ENCODE results near the gene NTSR1. TPM values are rescaled to one million over a fixed set of nuclear protein-coding genes. Genes with fewer than 3 reads are reported as not detected.

NTSR1 gene
- total and polyA plus RNA-seq, 2 experiments from 2014 or later = 0.15 to 1.4 TPM

DNA sequence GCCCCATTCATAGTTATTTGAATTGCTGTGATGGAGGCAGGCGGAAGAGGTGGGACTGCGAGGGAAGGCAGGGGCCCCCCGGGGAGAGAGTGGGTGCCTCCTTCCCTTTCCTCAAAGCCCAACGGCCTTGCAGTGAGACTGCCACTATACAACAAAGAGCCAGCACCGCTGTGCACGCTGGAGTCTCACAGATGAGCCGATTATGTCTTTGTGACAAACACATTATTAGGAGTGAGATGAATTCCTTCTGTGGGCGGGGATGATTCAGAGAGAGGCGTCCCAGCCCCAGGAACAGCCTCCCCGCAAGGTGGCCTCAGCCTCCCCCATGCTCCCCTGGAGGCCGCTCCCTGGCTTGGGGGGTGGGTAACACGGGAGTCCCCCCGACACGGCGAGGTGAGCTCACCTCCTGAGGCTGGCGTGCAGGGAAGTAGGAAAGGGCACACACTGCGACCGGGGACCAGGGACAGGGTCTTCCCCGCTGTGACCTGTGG, 26.7 kb downstream of the NTSR1 start:
- peaks cover 9% of the 10 kb centered on the region for H3K27me3 Mint-ChIP-seq (ENCODE audit: insufficient read depth, low read depth, poor library complexity)
- H3K9me2 ChIP-seq (ENCODE audit: insufficient read depth) = no peaks in the 10 kb centered on the region
- no peaks in the 10 kb centered on the region for H3K36me3 ChIP-seq (ENCODE audit: insufficient read depth)
- H3K27ac ChIP-seq (ENCODE audit: low read depth) = no peak overlapping the region
- no peaks in the 10 kb centered on the region for H3K36me3 Mint-ChIP-seq (ENCODE audit: low read depth)
- no peak overlapping the region for H3K4me3 Mint-ChIP-seq
- H3K4me1 Mint-ChIP-seq = peaks cover 17% of the 10 kb centered on the region
- H3K4me1 ChIP-seq (ENCODE audit: insufficient read depth) = no peaks in the 10 kb centered on the region
- H2AFZ ChIP-seq = no peak overlapping the region
- no peak for ATAC-seq
- H3K27ac Mint-ChIP-seq = no peak overlapping the region
- DNase-seq (ENCODE audit: low spot score) = no peak
- no peaks in the 10 kb centered on the region for H4K20me1 ChIP-seq (replicated peaks; ENCODE audit: insufficient read depth)
- no peak overlapping the region for H3K4me2 ChIP-seq
- H3K9me3 Mint-ChIP-seq = no peaks in the 10 kb centered on the region
- H3F3A ChIP-seq (replicated peaks; ENCODE audit: low read depth) = 0 out of 2 replicates have a peak, but pooled peaks cover 3% of the 10 kb centered on the region
- H3K27me3 ChIP-seq (ENCODE audit: insufficient read depth) = no peaks in the 10 kb centered on the region
- H3K4me3 ChIP-seq = no peak overlapping the region
- H3K79me2 ChIP-seq (replicated peaks; ENCODE audit: insufficient read depth) = no peaks in the 10 kb centered on the region
- no peak for TF ChIP-seq EZH2 (IDR thresholded peaks at IDR 0.05; ENCODE audit: low read depth, unreplicated experiment)
- TF ChIP-seq, protein P1, sequence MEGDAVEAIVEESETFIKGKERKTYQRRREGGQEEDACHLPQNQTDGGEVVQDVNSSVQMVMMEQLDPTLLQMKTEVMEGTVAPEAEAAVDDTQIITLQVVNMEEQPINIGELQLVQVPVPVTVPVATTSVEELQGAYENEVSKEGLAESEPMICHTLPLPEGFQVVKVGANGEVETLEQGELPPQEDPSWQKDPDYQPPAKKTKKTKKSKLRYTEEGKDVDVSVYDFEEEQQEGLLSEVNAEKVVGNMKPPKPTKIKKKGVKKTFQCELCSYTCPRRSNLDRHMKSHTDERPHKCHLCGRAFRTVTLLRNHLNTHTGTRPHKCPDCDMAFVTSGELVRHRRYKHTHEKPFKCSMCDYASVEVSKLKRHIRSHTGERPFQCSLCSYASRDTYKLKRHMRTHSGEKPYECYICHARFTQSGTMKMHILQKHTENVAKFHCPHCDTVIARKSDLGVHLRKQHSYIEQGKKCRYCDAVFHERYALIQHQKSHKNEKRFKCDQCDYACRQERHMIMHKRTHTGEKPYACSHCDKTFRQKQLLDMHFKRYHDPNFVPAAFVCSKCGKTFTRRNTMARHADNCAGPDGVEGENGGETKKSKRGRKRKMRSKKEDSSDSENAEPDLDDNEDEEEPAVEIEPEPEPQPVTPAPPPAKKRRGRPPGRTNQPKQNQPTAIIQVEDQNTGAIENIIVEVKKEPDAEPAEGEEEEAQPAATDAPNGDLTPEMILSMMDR (conservative IDR thresholded peaks at IDR 0.05; ENCODE audit: low read depth in 2 of 2) = no peak
- TF ChIP-seq CREB1 (CRISPR knock-in tag; IDR thresholded peaks at IDR 0.05; ENCODE audit: low read depth) = no peak
- TF ChIP-seq, protein P2, sequence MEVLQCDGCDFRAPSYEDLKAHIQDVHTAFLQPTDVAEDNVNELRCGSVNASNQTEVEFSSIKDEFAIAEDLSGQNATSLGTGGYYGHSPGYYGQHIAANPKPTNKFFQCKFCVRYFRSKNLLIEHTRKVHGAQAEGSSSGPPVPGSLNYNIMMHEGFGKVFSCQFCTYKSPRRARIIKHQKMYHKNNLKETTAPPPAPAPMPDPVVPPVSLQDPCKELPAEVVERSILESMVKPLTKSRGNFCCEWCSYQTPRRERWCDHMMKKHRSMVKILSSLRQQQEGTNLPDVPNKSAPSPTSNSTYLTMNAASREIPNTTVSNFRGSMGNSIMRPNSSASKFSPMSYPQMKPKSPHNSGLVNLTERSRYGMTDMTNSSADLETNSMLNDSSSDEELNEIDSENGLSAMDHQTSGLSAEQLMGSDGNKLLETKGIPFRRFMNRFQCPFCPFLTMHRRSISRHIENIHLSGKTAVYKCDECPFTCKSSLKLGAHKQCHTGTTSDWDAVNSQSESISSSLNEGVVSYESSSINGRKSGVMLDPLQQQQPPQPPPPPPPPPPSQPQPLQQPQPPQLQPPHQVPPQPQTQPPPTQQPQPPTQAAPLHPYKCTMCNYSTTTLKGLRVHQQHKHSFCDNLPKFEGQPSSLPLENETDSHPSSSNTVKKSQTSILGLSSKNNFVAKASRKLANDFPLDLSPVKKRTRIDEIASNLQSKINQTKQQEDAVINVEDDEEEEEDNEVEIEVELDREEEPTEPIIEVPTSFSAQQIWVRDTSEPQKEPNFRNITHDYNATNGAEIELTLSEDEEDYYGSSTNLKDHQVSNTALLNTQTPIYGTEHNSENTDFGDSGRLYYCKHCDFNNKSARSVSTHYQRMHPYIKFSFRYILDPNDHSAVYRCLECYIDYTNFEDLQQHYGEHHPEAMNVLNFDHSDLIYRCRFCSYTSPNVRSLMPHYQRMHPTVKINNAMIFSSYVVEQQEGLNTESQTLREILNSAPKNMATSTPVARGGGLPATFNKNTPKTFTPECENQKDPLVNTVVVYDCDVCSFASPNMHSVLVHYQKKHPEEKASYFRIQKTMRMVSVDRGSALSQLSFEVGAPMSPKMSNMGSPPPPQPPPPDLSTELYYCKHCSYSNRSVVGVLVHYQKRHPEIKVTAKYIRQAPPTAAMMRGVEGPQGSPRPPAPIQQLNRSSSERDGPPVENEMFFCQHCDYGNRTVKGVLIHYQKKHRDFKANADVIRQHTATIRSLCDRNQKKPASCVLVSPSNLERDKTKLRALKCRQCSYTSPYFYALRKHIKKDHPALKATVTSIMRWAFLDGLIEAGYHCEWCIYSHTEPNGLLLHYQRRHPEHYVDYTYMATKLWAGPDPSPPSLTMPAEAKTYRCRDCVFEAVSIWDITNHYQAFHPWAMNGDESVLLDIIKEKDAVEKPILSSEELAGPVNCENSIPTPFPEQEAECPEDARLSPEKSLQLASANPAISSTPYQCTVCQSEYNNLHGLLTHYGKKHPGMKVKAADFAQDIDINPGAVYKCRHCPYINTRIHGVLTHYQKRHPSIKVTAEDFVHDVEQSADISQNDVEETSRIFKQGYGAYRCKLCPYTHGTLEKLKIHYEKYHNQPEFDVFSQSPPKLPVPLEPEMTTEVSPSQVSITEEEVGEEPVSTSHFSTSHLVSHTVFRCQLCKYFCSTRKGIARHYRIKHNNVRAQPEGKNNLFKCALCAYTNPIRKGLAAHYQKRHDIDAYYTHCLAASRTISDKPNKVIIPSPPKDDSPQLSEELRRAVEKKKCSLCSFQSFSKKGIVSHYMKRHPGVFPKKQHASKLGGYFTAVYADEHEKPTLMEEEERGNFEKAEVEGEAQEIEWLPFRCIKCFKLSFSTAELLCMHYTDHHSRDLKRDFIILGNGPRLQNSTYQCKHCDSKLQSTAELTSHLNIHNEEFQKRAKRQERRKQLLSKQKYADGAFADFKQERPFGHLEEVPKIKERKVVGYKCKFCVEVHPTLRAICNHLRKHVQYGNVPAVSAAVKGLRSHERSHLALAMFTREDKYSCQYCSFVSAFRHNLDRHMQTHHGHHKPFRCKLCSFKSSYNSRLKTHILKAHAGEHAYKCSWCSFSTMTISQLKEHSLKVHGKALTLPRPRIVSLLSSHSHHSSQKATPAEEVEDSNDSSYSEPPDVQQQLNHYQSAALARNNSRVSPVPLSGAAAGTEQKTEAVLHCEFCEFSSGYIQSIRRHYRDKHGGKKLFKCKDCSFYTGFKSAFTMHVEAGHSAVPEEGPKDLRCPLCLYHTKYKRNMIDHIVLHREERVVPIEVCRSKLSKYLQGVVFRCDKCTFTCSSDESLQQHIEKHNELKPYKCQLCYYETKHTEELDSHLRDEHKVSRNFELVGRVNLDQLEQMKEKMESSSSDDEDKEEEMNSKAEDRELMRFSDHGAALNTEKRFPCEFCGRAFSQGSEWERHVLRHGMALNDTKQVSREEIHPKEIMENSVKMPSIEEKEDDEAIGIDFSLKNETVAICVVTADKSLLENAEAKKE (CRISPR knock-in tag; IDR thresholded peaks at IDR 0.05) = no peak
- TF ChIP-seq JUNB (IDR thresholded peaks at IDR 0.05; ENCODE audit: unreplicated experiment) = no peak
- no peak for TF ChIP-seq EZH2phosphoT487 (IDR thresholded peaks at IDR 0.05; ENCODE audit: unreplicated experiment)

All from GM23338 (cell line).